Activated B cell treated with CpG ODN at 0.5 μM for 24 hours (primary cell): ENCODE results near the gene NXPH2. TPM values are rescaled to one million over a fixed set of nuclear protein-coding genes. Genes with fewer than 3 reads are reported as not detected.
"Not testable (repeated sequence)": the region's sequence is repeated elsewhere in the genome, so short reads cannot be mapped to it uniquely, and the experiment has no call there.

Experiments
- ATAC-seq: fragments of 200-7000 bp; cut with Tn5 transposase; one replicate; pipeline ENCODE4 v1.10.0; 2021; ENCODE audit warnings: low read depth, mild to moderate bottlenecking, moderate library complexity
- CTCF ChIA-PET: fragments of 350-600 bp; sonication (Branson Sonifier 250); formaldehyde crosslinking; loops from one replicate; lab custom pipeline; 2021; ENCODE audit warnings: antibody characterized with exemption; lab: Charles Lee
- POLR2A ChIA-PET: fragments of 350-600 bp; sonication (Branson Sonifier 250); formaldehyde crosslinking; loops from one replicate; lab custom pipeline; 2021; ENCODE audit warnings: antibody characterized with exemption; lab: Charles Lee
- DNase-seq: peaks from one replicate; pipeline ENCODE4 v3.0.0; 2022
- H3K27ac Mint-ChIP-seq: one replicate; pipeline ENCODE4 v1.8.0; 2020; ENCODE audit warnings: mixed read lengths
- H3K27me3 Mint-ChIP-seq: one replicate; pipeline ENCODE4 v1.8.0; 2021; ENCODE audit warnings: mixed read lengths
- H3K36me3 Mint-ChIP-seq: one replicate; pipeline ENCODE4 v1.8.0; 2021; ENCODE audit warnings: low read depth, mixed read lengths
- H3K4me1 Mint-ChIP-seq: one replicate; pipeline ENCODE4 v1.8.0; 2021; ENCODE audit warnings: mixed read lengths
- H3K4me3 Mint-ChIP-seq: one replicate; pipeline ENCODE4 v1.8.0; 2020; ENCODE audit warnings: mild to moderate bottlenecking, mixed read lengths
- H3K9me3 Mint-ChIP-seq: one replicate; pipeline ENCODE4 v1.8.0; 2020; ENCODE audit warnings: mixed read lengths
- intact Hi-C: fragments of 100-400 bp; cut with micrococcal nuclease; formaldehyde crosslinking; loops from one replicate; pipeline ENCODE4 v1.15.1; 2024
- total RNA-seq: library from RNA; stranded (reverse); gene quantifications from 2 replicates; pipeline ENCODE4 v1.2.3, GENCODE V29; 2022
- TF ChIP-seq, protein P1 (sequence below): fragments of 200-600 bp; IDR thresholded peaks from one replicate; pipeline ENCODE4 v1.8.0; 2022; ENCODE audit warnings: antibody characterized with exemption, mild to moderate bottlenecking

The NXPH2 gene
- total RNA-seq, 1 donor from 2014 or later: not detected

DNA sequence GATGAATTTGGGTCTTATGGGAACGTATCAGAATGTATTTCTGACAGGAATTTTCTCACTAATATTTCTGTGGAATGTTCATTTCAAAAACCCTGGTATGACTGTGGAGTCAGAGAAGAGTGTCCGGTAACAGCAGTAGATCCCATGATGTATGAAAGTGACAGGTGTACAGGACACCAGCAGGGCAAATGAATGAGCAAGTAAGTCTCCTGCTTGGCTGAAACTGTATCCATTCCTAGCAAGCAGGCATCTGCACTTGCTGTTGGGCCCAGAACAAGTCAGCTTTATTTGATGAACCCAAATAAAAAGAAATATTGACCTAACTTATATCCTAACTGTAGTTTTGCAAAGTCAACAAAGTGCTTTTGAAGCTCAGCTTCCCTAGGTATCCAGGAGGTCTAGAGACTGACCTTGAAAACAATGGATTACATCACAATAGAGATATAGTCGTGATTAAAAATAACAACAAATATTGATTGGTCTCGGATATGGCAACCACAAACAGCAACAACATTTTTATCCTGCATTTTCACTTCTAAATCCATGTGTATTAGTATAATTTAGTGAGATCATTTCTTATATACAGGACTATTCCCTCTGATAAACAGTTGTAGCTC is 37.6 kb downstream of the NXPH2 start:
- H3K4me3 Mint-ChIP-seq: no peak overlapping the region
- no peaks in the 10 kb centered on the region for H3K36me3 Mint-ChIP-seq
- TF ChIP-seq, protein P1, sequence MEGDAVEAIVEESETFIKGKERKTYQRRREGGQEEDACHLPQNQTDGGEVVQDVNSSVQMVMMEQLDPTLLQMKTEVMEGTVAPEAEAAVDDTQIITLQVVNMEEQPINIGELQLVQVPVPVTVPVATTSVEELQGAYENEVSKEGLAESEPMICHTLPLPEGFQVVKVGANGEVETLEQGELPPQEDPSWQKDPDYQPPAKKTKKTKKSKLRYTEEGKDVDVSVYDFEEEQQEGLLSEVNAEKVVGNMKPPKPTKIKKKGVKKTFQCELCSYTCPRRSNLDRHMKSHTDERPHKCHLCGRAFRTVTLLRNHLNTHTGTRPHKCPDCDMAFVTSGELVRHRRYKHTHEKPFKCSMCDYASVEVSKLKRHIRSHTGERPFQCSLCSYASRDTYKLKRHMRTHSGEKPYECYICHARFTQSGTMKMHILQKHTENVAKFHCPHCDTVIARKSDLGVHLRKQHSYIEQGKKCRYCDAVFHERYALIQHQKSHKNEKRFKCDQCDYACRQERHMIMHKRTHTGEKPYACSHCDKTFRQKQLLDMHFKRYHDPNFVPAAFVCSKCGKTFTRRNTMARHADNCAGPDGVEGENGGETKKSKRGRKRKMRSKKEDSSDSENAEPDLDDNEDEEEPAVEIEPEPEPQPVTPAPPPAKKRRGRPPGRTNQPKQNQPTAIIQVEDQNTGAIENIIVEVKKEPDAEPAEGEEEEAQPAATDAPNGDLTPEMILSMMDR: no peak
- peaks cover 6% of the 10 kb centered on the region for H3K27me3 Mint-ChIP-seq
- intact Hi-C loops: no loop called here
- peaks cover under 1% of the 10 kb centered on the region for H3K9me3 Mint-ChIP-seq
- no peaks in the 10 kb centered on the region for H3K4me1 Mint-ChIP-seq
- CTCF ChIA-PET: no interaction called here
- POLR2A ChIA-PET: no interaction called here
- ATAC-seq (no peak), DNase-seq (no peak)
- no peak overlapping the region for H3K27ac Mint-ChIP-seq

DNA sequence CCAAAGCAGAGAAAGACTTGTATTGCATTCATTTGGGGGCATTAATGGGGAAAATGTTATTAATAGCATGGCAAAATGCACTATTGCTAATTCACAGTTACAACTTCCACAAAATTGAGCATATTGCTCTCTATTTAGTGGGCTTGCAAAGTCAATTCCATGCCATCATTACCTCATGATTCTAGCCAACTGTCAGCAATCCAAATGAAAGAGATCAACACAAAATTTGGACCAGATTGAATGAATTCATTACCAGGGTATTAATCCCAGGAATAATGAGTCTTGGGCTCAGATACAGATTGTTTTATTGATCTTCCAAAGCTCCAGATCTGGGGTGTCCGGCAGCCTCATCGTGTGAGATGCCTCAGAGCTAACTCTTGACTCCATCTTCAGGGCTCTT is 38.3 kb downstream of the NXPH2 start:
- intact Hi-C loops: no loop called here
- ChIA-PET POLR2A (no interaction called here), CTCF (no interaction called here)
- Mint-ChIP-seq H3K27me3 (peaks cover 6% of the 10 kb centered on the region), H3K27ac (no peak overlapping the region), H3K4me3 (no peak overlapping the region), H3K4me1 (no peaks in the 10 kb centered on the region), H3K36me3 (no peaks in the 10 kb centered on the region), H3K9me3 (peaks cover 7% of the 10 kb centered on the region)
- DNase-seq (no peak), ATAC-seq (no peak)
- TF ChIP-seq, protein P1: no peak

DNA sequence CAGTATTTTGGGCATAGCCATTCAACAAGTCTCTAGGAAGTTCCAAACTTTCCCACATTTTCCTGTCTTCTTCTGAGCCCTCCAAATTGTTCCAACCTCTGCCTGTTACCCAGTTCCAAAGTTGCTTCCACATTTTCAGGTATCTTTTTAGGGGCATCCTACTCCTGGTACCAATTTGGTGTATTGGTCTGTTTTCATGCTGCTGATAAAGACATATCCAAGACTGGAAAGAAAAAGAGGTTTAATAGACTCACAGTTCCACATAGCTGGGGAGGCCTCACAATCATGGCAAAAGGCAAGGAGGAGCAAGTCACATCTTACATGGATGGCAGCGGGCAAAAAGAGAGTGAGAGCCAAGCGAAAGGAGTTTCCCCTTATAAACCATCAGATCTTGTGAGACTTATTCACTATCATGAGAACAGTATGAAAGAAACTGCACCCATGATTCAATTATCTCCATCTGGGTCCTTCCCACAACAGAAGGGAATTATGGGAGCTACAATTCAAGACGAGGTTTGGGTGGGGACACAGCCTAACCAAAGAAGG is 43.1 kb downstream of the NXPH2 start:
- H3K27ac Mint-ChIP-seq, H3K4me3 Mint-ChIP-seq, DNase-seq, POLR2A ChIA-PET, intact Hi-C loops, CTCF ChIA-PET, ATAC-seq, H3K27me3 Mint-ChIP-seq, H3K4me1 Mint-ChIP-seq, H3K36me3 Mint-ChIP-seq: not testable (repeated sequence)
- H3K9me3 Mint-ChIP-seq: peaks cover 22% of the 10 kb centered on the region

DNA sequence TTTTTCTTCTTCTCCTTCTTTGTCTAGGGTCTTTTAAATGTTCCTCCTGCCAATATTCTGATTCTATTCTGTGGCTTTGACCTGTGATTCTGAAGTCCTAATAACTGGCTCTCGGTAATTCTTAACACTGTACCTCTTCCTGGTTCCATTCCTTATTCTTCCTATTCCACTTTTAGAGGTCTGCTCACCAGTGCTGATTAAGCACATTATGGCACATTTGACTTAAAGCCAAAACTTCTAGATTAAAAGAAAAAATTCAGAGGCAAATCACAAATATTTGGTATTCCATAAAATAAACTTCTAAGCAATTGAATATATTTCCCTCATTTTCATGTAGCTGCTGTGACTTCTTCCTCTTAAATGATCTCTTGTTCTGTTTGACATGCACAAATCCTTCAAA is 47.5 kb downstream of the NXPH2 start:
- DNase-seq (no peak), ATAC-seq (no peak)
- peaks cover 8% of the 10 kb centered on the region for H3K27me3 Mint-ChIP-seq
- CTCF ChIA-PET: no interaction called here
- intact Hi-C loops: no loop called here
- POLR2A ChIA-PET: interaction anchor here (0.6 kb wide), 1 partner anchor 1917 kb away, joined by 3 read pairs; no protein-coding TSS in a partner anchor
- H3K36me3 Mint-ChIP-seq: no peaks in the 10 kb centered on the region
- TF ChIP-seq, protein P1: no peak
- peaks cover 27% of the 10 kb centered on the region for H3K9me3 Mint-ChIP-seq
- no peaks in the 10 kb centered on the region for H3K4me1 Mint-ChIP-seq
- no peak overlapping the region for H3K27ac Mint-ChIP-seq
- H3K4me3 Mint-ChIP-seq: no peak overlapping the region

DNA sequence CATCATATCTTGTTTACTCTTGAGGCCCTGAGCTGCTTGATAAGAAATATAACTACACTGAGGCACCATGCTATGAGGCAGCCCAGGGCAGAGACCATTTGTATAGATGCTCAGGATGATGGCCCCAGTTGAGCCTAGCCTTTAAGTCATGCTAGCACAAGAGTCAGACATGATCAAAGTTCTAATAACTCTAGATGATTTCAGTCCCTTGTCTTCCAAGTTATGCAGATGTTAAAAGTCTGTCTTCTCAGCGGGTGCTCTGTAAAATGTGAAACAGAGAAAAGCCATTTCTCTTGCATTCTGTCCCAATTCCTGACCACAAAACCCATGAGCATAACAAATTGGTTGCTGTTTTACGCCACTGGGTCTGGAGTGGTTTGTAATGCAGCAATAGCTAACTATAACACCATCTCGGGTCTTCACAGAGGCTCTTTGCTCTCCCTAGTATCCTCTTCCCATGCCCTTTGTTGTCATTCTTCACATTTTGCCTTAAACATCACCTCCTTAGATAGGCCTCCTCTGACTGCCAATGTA is 49.6 kb downstream of the NXPH2 start:
- CTCF ChIA-PET: no interaction called here
- peaks cover 8% of the 10 kb centered on the region for H3K27me3 Mint-ChIP-seq

More for the DNA sequence above, 49.6 kb downstream of the NXPH2 start:
- Mint-ChIP-seq H3K36me3 (no peaks in the 10 kb centered on the region), H3K4me3 (no peak overlapping the region), H3K4me1 (no peaks in the 10 kb centered on the region), H3K27ac (no peak overlapping the region), H3K9me3 (peaks cover 16% of the 10 kb centered on the region)
- TF ChIP-seq, protein P1: no peak
- intact Hi-C loops: no loop called here
- POLR2A ChIA-PET: no interaction called here
- ATAC-seq (no peak), DNase-seq (no peak)
